CD4-positive, alpha-beta T cell (primary cell): Measurements from ENCODE around the gene IQGAP2. TPM values are rescaled to one million over a fixed set of nuclear protein-coding genes. Genes with fewer than 3 reads are reported as not detected.
A peak's percentile ranks its signal among the peaks of the same experiment; 100 is the strongest.

Source experiments
- ATAC-seq: fragments of 200-7000 bp; cut with Tn5 transposase; one replicate; pipeline ENCODE4 v1.10.0; 2022; ENCODE audit warnings: mild to moderate bottlenecking; ENCODE audit not compliant: poor library complexity
- CTCF ChIA-PET: fragments of 350-600 bp; sonication (Branson Sonifier 250); formaldehyde crosslinking; loops from one replicate; lab custom pipeline; 2021; ENCODE audit warnings: antibody characterized with exemption, inconsistent platforms; lab: Charles Lee
- POLR2A ChIA-PET: fragments of 350-600 bp; sonication (Branson Sonifier 250); formaldehyde crosslinking; loops from one replicate; lab custom pipeline; 2021; ENCODE audit warnings: antibody characterized with exemption, inconsistent platforms; lab: Charles Lee
- DNase-seq, 14 experiments: peaks; one replicate each; pipeline ENCODE4 v3.0.0-alpha.2; 2013 to 2020; ENCODE audit warnings: mixed read lengths in 2 of 14
- H3K27ac ChIP-seq, 2 donors: one replicate each; pipeline versions ENCODE4 v1.5.1 to v1.7.0; 2013; ENCODE audit warnings: low read length in 2 of 2, low read depth in 1 of 2, mild to moderate bottlenecking in 1 of 2
- H3K27me3 ChIP-seq, 2 experiments: 1 replicate in 1 of 2; 2 replicates in 1 of 2; pipeline versions ENCODE4 v1.6.1 to v1.7.0; 2013; ENCODE audit warnings: low read length in 2 of 2, control low read depth in 1 of 2, mild to moderate bottlenecking in 1 of 2, moderate library complexity in 1 of 2; ENCODE audit not compliant: insufficient read depth in 2 of 2, control insufficient read depth in 1 of 2
- H3K36me3 ChIP-seq: one replicate; pipeline ENCODE4 v1.6.1; 2013; ENCODE audit warnings: low read length, control low read depth; ENCODE audit not compliant: insufficient read depth
- H3K4me1 ChIP-seq: one replicate; pipeline ENCODE4 v1.6.1; 2013; ENCODE audit warnings: low read length, control low read depth; ENCODE audit not compliant: insufficient read depth
- H3K4me3 ChIP-seq: one replicate; pipeline ENCODE4 v1.5.1; 2013; ENCODE audit warnings: mild to moderate bottlenecking, low read length, moderate library complexity
- H3K9me3 ChIP-seq, 2 experiments: 1 replicate in 1 of 2; 2 replicates in 1 of 2; pipeline versions ENCODE4 v1.6.1 to v1.7.0; 2013; ENCODE audit warnings: low read length in 2 of 2, mild to moderate bottlenecking in 2 of 2, control low read depth in 1 of 2, moderate library complexity in 1 of 2; ENCODE audit not compliant: control insufficient read depth in 1 of 2, insufficient read depth in 1 of 2
- H3K27ac Mint-ChIP-seq: one replicate; pipeline ENCODE4 v1.8.0; 2020; ENCODE audit warnings: mixed read lengths
- H3K27me3 Mint-ChIP-seq: one replicate; pipeline ENCODE4 v1.8.0; 2021; ENCODE audit warnings: mixed read lengths
- H3K36me3 Mint-ChIP-seq: one replicate; pipeline ENCODE4 v1.8.0; 2021; ENCODE audit warnings: low read depth, mixed read lengths
- H3K4me1 Mint-ChIP-seq: one replicate; pipeline ENCODE4 v1.8.0; 2021; ENCODE audit warnings: low read depth, mixed read lengths
- H3K4me3 Mint-ChIP-seq: one replicate; pipeline ENCODE4 v1.8.0; 2020; ENCODE audit warnings: mild to moderate bottlenecking, mixed read lengths
- H3K9me3 Mint-ChIP-seq: one replicate; pipeline ENCODE4 v1.8.0; 2020; ENCODE audit warnings: mixed read lengths
- intact Hi-C, 2 experiments: fragments of 100-400 bp; cut with DNase I in 1 of 2; cut with micrococcal nuclease in 1 of 2; formaldehyde crosslinking; loops; one replicate each; pipeline versions ENCODE4 v1.15.1 to v1.9.0; 2023 to 2025; cut with DNase I, micrococcal nuclease
- total RNA-seq, 174 experiments: library from RNA in 2 of 174; stranded (reverse) in 2 of 174; gene quantifications; one replicate each; pipeline ENCODE4 v1.2.3 and lab custom pipeline; 2021 to 2026
- TF ChIP-seq, protein P1 (sequence below): fragments of 200-600 bp; IDR thresholded peaks from one replicate; pipeline ENCODE4 v1.8.0; 2022; ENCODE audit warnings: antibody characterized with exemption, mild to moderate bottlenecking

The IQGAP2 gene
- total RNA-seq, 2 experiments from 2014 or later: 58.8 TPM

DNA sequence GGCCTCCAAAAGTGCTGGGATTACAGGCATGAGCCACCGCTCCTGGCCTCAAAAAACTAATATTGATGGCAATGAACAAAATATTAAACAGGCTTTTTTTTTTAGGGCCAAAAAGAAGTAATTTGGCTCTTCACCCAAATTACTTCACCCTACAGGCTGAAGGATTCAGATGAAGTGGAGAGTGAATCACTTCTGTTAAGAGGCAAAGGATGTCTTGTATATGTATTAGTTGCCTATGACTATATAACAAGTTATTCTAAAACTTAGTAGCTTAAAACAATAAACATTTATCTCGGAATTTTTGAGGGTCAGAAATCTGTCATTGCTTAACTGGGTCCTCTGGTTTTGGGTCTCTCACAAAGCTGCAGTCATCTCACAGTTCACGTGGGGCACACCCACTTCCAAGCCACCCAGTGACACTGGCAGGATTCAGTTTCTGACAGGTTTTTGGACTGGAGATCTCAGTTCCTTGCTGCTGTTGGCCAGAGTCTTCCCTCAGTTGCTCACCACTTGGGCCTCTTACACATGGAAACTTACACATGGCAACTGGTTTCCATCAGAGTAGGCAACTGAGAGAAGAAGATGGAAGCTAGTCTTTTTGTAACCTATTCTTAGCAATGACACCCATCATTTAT lies 66.7 kb downstream of the IQGAP2 start:
- H3K9me3 ChIP-seq: no peaks in the 10 kb centered on the region
- Mint-ChIP-seq H3K36me3 (peaks cover 34% of the 10 kb centered on the region), H3K9me3 (peaks cover 5% of the 10 kb centered on the region), H3K4me1 (peaks cover 85% of the 10 kb centered on the region), H3K4me3 (no peak overlapping the region), H3K27me3 (no peaks in the 10 kb centered on the region), H3K27ac (peak overlapping the region; percentile 91)
- peaks cover 9% of the 10 kb centered on the region for H3K36me3 ChIP-seq
- H3K27ac ChIP-seq: peak overlapping the region in 1 of 2 donors; percentile 14
- ChIA-PET CTCF (interaction anchor here (0.9 to 1.6 kb wide), 2 partner anchors 19 to 59 kb away, joined by 3 read pairs; no protein-coding TSS in a partner anchor), POLR2A (interaction anchor here (2.1 to 2.7 kb wide), 2 partner anchors 66 to 73 kb away, joined by 7 to 13 read pairs; partner anchors contain the start of gene IQGAP2)
- no peak overlapping the region for H3K4me3 ChIP-seq
- ATAC-seq (no peak), DNase-seq (peak in 1 of 14 experiments; percentile 26)
- no peaks in the 10 kb centered on the region for H3K27me3 ChIP-seq
- intact Hi-C loops: loop anchor here in 1 of 2 experiments (5.0 kb wide), 3 partner anchors 67 to 137 kb away; partner anchors contain the start of gene IQGAP2
- peaks cover 39% of the 10 kb centered on the region for H3K4me1 ChIP-seq
- TF ChIP-seq, protein P1, sequence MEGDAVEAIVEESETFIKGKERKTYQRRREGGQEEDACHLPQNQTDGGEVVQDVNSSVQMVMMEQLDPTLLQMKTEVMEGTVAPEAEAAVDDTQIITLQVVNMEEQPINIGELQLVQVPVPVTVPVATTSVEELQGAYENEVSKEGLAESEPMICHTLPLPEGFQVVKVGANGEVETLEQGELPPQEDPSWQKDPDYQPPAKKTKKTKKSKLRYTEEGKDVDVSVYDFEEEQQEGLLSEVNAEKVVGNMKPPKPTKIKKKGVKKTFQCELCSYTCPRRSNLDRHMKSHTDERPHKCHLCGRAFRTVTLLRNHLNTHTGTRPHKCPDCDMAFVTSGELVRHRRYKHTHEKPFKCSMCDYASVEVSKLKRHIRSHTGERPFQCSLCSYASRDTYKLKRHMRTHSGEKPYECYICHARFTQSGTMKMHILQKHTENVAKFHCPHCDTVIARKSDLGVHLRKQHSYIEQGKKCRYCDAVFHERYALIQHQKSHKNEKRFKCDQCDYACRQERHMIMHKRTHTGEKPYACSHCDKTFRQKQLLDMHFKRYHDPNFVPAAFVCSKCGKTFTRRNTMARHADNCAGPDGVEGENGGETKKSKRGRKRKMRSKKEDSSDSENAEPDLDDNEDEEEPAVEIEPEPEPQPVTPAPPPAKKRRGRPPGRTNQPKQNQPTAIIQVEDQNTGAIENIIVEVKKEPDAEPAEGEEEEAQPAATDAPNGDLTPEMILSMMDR: no peak

- Mint-ChIP-seq H3K27ac (peak overlapping the region; percentile 91), H3K36me3 (peaks cover 25% of the 10 kb centered on the region), H3K4me1 (peaks cover 93% of the 10 kb centered on the region), H3K27me3 (no peaks in the 10 kb centered on the region), H3K9me3 (peaks cover 5% of the 10 kb centered on the region), H3K4me3 (no peak overlapping the region)
- Histone ChIP-seq H3K9me3 (no peaks in the 10 kb centered on the region), H3K27me3 (no peaks in the 10 kb centered on the region), H3K36me3 (peaks cover 7% of the 10 kb centered on the region), H3K4me3 (no peak overlapping the region), H3K4me1 (peaks cover 51% of the 10 kb centered on the region), H3K27ac (no peak overlapping the region)
- POLR2A ChIA-PET: interaction anchor here (1.3 to 4.0 kb wide), 4 partner anchors 23 to 76 kb away, joined by 3 to 38 read pairs (median 16); partner anchors contain the start of gene IQGAP2
- intact Hi-C loops: loop anchor here in 1 of 2 experiments (5.0 kb wide), 3 partner anchors 69 to 139 kb away; partner anchors contain the start of gene IQGAP2
- ATAC-seq (no peak), DNase-seq (no peak)
- CTCF ChIA-PET: interaction anchor here (0.7 to 1.8 kb wide), 5 partner anchors 12 to 381 kb away, joined by 3 to 6 read pairs (median 3); no protein-coding TSS in a partner anchor
- TF ChIP-seq, protein P1: no peak
Measured at GRCh38 chr5:76470976-76471375, 67.9 kb downstream of the IQGAP2 start.

DNA sequence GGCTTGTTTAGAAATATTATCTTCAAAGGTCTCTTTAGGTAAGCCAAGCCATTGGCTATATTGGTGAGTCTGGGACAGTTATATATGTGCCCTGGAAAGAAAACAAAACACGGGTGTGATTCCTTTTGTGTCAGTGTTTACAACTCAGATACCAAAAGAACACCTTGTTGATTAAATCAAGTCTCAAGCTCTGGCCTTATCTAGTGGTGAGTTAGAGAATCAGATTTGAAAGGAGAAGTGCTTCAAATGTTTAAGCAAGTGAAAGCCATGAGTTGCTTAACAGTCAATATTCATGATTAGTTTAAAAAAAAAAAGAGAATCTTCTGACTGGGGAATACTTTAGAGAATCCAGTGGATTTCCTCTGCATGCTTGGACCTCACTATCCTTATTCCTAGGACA lies 68.3 kb downstream of the IQGAP2 start:
- Mint-ChIP-seq H3K36me3 (peaks cover 22% of the 10 kb centered on the region), H3K9me3 (peaks cover 5% of the 10 kb centered on the region), H3K4me3 (peak overlapping the region; percentile 11), H3K27me3 (no peaks in the 10 kb centered on the region), H3K4me1 (peaks cover 93% of the 10 kb centered on the region), H3K27ac (peak overlapping the region; percentile 91)
- CTCF ChIA-PET: interaction anchor here (0.7 to 1.9 kb wide), 5 partner anchors 12 to 381 kb away, joined by 3 to 6 read pairs (median 4); partner anchors contain the start of gene IQGAP2
- no peaks in the 10 kb centered on the region for H3K9me3 ChIP-seq
- peaks cover 55% of the 10 kb centered on the region for H3K4me1 ChIP-seq
- POLR2A ChIA-PET: interaction anchor here (1.3 to 4.0 kb wide), 4 partner anchors 23 to 76 kb away, joined by 3 to 38 read pairs (median 16); partner anchors contain the start of gene IQGAP2
- peak overlapping the region in 1 of 2 donors; percentile 68 for H3K27ac ChIP-seq
- TF ChIP-seq, protein P1: no peak
- intact Hi-C loops: loop anchor here in 1 of 2 experiments (5.0 kb wide), 3 partner anchors 69 to 139 kb away; partner anchors contain the start of gene IQGAP2
- no peaks in the 10 kb centered on the region for H3K27me3 ChIP-seq
- DNase-seq (peak in 1 of 14 experiments; percentile 21), ATAC-seq (no peak)
- no peak overlapping the region for H3K4me3 ChIP-seq
- peaks cover 5% of the 10 kb centered on the region for H3K36me3 ChIP-seq
